Esophagus squamous epithelium (tissue), 4 donors: Measurements from ENCODE around the gene MTERF4.

ENCODE experiments used
- POLR2A ChIP-seq, 4 donors: fragments of 450-650 bp; IDR thresholded peaks; one replicate each; pipeline ENCODE4 v1.6.1; 2017; ENCODE audit warnings: antibody characterized with exemption in 4 of 4, mild to moderate bottlenecking in 4 of 4, moderate library complexity in 3 of 4
- TF ChIP-seq, protein P1 (sequence below), 6 experiments: fragments of 450-650 bp in 4 of 6; fragments of 200-600 bp in 2 of 6; sonication (generic) in 2 of 6; IDR thresholded peaks; one replicate each; pipeline ENCODE4 v1.5.1; 2016 to 2019; ENCODE audit warnings: antibody characterized with exemption in 6 of 6, mild to moderate bottlenecking in 4 of 6, moderate library complexity in 4 of 6

DNA sequence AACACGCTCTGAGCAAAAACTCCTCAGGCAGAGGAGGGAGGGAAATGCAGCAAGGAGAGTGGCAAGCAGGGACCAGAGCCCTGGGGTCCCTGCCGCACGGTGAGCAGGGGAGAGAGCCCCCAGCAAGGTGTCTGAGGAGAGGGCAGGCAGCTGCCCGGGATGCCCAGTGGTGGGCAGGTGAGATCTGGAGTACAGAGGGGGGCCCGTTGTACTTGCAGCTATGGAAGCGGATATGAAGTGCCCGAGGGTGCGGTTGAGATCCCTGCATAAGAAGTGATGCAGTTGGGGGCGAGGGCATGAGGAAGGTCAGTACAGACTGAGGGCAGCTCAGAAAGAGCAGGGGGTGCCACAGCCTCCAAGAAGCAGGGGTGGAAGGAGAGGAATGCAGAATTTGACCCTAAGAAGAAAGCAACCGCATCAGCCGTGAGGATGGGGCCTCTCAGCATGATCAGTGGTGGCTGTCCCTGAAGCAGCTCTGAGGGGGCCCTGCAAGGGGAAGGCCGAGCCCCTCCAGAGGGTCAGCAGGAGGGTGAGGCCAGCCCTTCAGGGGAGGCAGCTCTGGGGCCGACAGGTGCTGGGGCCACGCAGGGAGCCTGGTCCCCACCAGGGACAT is 29.4 kb downstream of the MTERF4 start:
- TF ChIP-seq POLR2A (IDR thresholded peaks at IDR 0.05) = no peak
- TF ChIP-seq, protein P1, sequence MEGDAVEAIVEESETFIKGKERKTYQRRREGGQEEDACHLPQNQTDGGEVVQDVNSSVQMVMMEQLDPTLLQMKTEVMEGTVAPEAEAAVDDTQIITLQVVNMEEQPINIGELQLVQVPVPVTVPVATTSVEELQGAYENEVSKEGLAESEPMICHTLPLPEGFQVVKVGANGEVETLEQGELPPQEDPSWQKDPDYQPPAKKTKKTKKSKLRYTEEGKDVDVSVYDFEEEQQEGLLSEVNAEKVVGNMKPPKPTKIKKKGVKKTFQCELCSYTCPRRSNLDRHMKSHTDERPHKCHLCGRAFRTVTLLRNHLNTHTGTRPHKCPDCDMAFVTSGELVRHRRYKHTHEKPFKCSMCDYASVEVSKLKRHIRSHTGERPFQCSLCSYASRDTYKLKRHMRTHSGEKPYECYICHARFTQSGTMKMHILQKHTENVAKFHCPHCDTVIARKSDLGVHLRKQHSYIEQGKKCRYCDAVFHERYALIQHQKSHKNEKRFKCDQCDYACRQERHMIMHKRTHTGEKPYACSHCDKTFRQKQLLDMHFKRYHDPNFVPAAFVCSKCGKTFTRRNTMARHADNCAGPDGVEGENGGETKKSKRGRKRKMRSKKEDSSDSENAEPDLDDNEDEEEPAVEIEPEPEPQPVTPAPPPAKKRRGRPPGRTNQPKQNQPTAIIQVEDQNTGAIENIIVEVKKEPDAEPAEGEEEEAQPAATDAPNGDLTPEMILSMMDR (IDR thresholded peaks at IDR 0.05) = no peak
